Neutrophil (primary cell): Measurements from ENCODE around the gene TAOK2.
"Not testable (repeated sequence)": the region's sequence is repeated elsewhere in the genome, so short reads cannot be mapped to it uniquely, and the experiment has no call there.

ENCODE experiments used
- H3K27ac ChIP-seq: fragments of 200-600 bp; sonication (generic); 2 replicates; pipeline ENCODE4 v1.5.1; 2016; ENCODE audit warnings: mild to moderate bottlenecking, moderate library complexity
- H3K27me3 ChIP-seq: fragments of 200-600 bp; sonication (generic); 2 replicates; pipeline ENCODE4 v1.6.0; 2016; ENCODE audit warnings: mild to moderate bottlenecking
- H3K36me3 ChIP-seq: fragments of 200-600 bp; sonication (generic); 2 replicates; pipeline ENCODE4 v1.5.1; 2017
- H3K4me1 ChIP-seq, 2 experiments: fragments of 200-600 bp in 1 of 2; sonication (generic) in 1 of 2; 1 replicate in 1 of 2; 2 replicates in 1 of 2; pipeline versions ENCODE4 v1.5.1 to v1.6.1; 2013 to 2016; ENCODE audit warnings: low read depth in 1 of 2, low read length in 1 of 2, mild to moderate bottlenecking in 1 of 2, moderate library complexity in 1 of 2; ENCODE audit not compliant: control insufficient read depth in 1 of 2, insufficient read depth in 1 of 2
- H3K4me3 ChIP-seq, 2 experiments: fragments of 200-600 bp in 1 of 2; sonication (generic) in 1 of 2; 1 replicate in 1 of 2; 2 replicates in 1 of 2; pipeline ENCODE4 v1.5.1; 2013 to 2016; ENCODE audit warnings: low read depth in 1 of 2, low read length in 1 of 2, mild to moderate bottlenecking in 1 of 2, moderate library complexity in 1 of 2
- H3K9me3 ChIP-seq: fragments of 200-600 bp; sonication (generic); 2 replicates; pipeline ENCODE4 v1.5.1; 2016
- TF ChIP-seq, protein P1 (sequence below): fragments of 200-600 bp; sonication (generic); IDR thresholded peaks from 2 replicates; pipeline ENCODE4 v1.5.1; 2016; ENCODE audit warnings: antibody characterized with exemption

Gene TAOK2

GRCh38 chr16:29927070-29927905, 46.4 kb upstream of the TAOK2 start:
- Histone ChIP-seq H3K9me3 (no peaks in the 10 kb centered on the region), H3K27ac (peak overlapping the region; percentile 83), H3K4me3 (peak overlapping the region; percentile 84 to 99), H3K27me3 (no peaks in the 10 kb centered on the region), H3K36me3 (peaks cover 13% of the 10 kb centered on the region), H3K4me1 (peaks cover 29 to 39% of the 10 kb centered on the region in 2 experiments)
- TF ChIP-seq, protein P1, sequence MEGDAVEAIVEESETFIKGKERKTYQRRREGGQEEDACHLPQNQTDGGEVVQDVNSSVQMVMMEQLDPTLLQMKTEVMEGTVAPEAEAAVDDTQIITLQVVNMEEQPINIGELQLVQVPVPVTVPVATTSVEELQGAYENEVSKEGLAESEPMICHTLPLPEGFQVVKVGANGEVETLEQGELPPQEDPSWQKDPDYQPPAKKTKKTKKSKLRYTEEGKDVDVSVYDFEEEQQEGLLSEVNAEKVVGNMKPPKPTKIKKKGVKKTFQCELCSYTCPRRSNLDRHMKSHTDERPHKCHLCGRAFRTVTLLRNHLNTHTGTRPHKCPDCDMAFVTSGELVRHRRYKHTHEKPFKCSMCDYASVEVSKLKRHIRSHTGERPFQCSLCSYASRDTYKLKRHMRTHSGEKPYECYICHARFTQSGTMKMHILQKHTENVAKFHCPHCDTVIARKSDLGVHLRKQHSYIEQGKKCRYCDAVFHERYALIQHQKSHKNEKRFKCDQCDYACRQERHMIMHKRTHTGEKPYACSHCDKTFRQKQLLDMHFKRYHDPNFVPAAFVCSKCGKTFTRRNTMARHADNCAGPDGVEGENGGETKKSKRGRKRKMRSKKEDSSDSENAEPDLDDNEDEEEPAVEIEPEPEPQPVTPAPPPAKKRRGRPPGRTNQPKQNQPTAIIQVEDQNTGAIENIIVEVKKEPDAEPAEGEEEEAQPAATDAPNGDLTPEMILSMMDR = no peak

DNA sequence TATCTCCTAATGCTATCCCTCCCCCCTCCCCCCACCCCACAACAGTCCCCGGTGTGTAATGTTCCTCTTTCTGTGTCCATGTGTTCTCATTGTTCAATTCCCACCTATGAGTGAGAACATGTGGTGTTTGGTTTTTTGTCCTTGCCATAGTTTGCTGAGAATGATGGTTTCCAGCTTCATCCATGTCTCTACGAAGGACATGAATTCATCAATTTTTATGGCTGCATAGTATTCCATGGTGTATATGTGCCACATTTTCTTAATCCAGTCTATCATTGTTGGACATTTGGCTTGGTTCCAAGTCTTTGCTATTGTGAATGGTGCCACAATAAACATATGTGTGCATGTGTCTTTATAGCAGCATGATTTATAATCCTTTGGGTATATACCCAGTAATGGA, 41.9 kb upstream of the TAOK2 start:
- peaks cover 16 to 22% of the 10 kb centered on the region in 2 experiments for H3K4me1 ChIP-seq
- H3K9me3 ChIP-seq, H3K27ac ChIP-seq, H3K27me3 ChIP-seq, H3K36me3 ChIP-seq, H3K4me3 ChIP-seq: not testable (repeated sequence)

GRCh38 chr16:29940656-29941055, 33.0 kb upstream of the TAOK2 start:
- H3K9me3 ChIP-seq = no peaks in the 10 kb centered on the region
- no peak overlapping the region for H3K4me3 ChIP-seq
- no peak overlapping the region for H3K27ac ChIP-seq
- H3K36me3 ChIP-seq = no peaks in the 10 kb centered on the region
- no peaks in the 10 kb centered on the region for H3K4me1 ChIP-seq
- H3K27me3 ChIP-seq = no peaks in the 10 kb centered on the region
- TF ChIP-seq, protein P1 = no peak

DNA sequence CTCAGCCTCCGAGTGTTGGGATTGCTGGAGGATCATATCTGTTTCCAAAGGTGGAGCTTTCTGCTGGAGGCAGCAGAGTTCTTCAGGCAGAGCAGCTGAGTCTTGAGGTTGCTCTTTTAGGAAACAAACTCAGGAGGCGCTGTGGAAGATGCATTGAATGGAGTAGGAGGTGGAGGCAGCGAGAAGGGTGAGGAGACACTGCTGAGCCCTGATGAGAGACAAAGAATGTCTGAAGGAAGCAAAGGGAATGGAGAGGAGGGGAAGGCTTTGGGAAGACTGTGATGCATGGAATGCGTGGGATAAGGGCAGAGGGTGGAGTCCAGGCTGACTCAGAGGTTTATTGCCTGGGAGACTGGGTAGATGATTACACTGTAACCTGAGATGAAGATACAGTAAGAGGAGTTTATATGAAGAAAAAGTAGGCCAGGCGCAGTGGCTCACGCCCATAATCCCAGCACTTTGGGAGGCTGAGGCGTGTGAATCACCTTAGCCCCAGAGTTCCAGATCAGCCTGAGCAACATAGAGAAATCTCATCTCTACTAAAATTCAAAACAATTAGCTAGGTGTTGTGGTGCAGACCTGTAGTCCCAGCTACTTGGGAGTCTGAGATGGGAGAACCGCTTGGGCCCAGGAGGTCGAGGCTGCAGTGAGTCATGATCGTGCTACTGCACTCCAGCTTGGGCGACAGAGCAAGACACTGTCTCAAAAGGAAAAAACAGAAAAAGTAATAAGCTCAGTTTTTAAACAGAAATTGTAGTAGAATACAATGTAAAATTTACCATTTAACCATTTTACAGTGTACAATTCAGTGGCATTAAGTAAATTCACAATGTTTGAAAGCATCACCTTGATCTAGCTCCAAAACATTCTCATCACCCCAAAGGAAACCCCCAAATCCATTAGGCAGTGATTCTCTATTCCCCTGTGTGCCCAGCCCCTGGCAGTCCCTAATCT, 29.5 kb upstream of the TAOK2 start:
- Histone ChIP-seq H3K27ac (no peak overlapping the region), H3K4me1 (no peaks in the 10 kb centered on the region), H3K36me3 (no peaks in the 10 kb centered on the region), H3K27me3 (no peaks in the 10 kb centered on the region), H3K4me3 (no peak overlapping the region), H3K9me3 (no peaks in the 10 kb centered on the region)
- TF ChIP-seq, protein P1 = no peak

GRCh38 chr16:29947897-29948296, 25.8 kb upstream of the TAOK2 start:
- Histone ChIP-seq H3K27ac (no peak overlapping the region), H3K36me3 (no peaks in the 10 kb centered on the region), H3K4me1 (no peaks in the 10 kb centered on the region), H3K9me3 (no peaks in the 10 kb centered on the region), H3K4me3 (no peak overlapping the region), H3K27me3 (no peaks in the 10 kb centered on the region)
- TF ChIP-seq, protein P1 = no peak
